IMR-90 (cell line): ENCODE results near the gene SLCO3A1. TPM values are rescaled to one million over a fixed set of nuclear protein-coding genes. Genes with fewer than 3 reads are reported as not detected.

ENCODE experiments used
- ATAC-seq: fragments of 200-7000 bp; cut with Tn5 transposase; 2 replicates; pipeline ENCODE4 v1.9.1; 2020; ENCODE audit warnings: low read depth, mild to moderate bottlenecking, moderate library complexity
- BruUV-seq: library from RNA; stranded (reverse); fragments of 400-500 nt; replicated peaks from 2 replicates; lab custom pipeline; 2021; lab: Mats Ljungman, UMichigan
- CTCF ChIA-PET: fragments of 300-600 bp; formaldehyde crosslinking; extraction: SDS; loops from one replicate; lab custom pipeline; 2021; ENCODE audit warnings: antibody characterized with exemption; lab: Yijun Ruan, JAX
- POLR2A ChIA-PET: fragments of 300-600 bp; sonication (Branson Sonifier 250); formaldehyde crosslinking; loops from one replicate; lab custom pipeline; 2022; ENCODE audit warnings: antibody characterized with exemption; ENCODE audit not compliant: unreplicated experiment; lab: Charles Lee
- DNase-seq: peaks from one replicate; pipeline ENCODE4 v3.0.0; 2013
- H2AFZ ChIP-seq: replicated peaks from 2 replicates; pipeline ENCODE3; 2013; ENCODE audit warnings: low read length, mild to moderate bottlenecking; ENCODE audit not compliant: poor library complexity
- H2AK5ac ChIP-seq: 2 replicates; pipeline ENCODE4 v1.6.1; 2013; ENCODE audit warnings: low read depth, low read length, inconsistent platforms
- H2AK9ac ChIP-seq: replicated peaks from 2 replicates; pipeline ENCODE3; 2013; ENCODE audit warnings: mild to moderate bottlenecking, low read depth, low read length, moderate library complexity; ENCODE audit not compliant: poor library complexity
- H2BK120ac ChIP-seq: 2 replicates; pipeline ENCODE4 v1.6.1; 2013; ENCODE audit warnings: low read depth, low read length, inconsistent platforms
- H2BK15ac ChIP-seq: 3 replicates; pipeline ENCODE4 v1.6.1; 2013; ENCODE audit warnings: low read depth, low read length, inconsistent platforms
- H2BK20ac ChIP-seq: 2 replicates; pipeline ENCODE4 v1.6.1; 2013; ENCODE audit warnings: low read depth, mild to moderate bottlenecking, inconsistent platforms, low read length, moderate library complexity
- H2BK5ac ChIP-seq: 2 replicates; pipeline ENCODE4 v1.6.1; 2013; ENCODE audit warnings: mild to moderate bottlenecking, low read depth, low read length, inconsistent platforms; ENCODE audit not compliant: poor library complexity, severe bottlenecking
- H3K14ac ChIP-seq: replicated peaks from 2 replicates; pipeline ENCODE4 v1.6.1; 2013; ENCODE audit warnings: low read depth, low read length, inconsistent platforms
- H3K18ac ChIP-seq: 2 replicates; pipeline ENCODE4 v1.6.1; 2013; ENCODE audit warnings: low read depth, low read length, control low read depth
- H3K23ac ChIP-seq: 2 replicates; pipeline ENCODE4 v1.6.1; 2013; ENCODE audit warnings: low read depth, low read length, inconsistent platforms
- H3K27ac ChIP-seq: 2 replicates; pipeline ENCODE4 v1.5.1; 2013; ENCODE audit warnings: mild to moderate bottlenecking, control low read depth, low read length; ENCODE audit not compliant: insufficient read depth
- H3K27me3 ChIP-seq: 2 replicates; pipeline ENCODE4 v1.6.1; 2013; ENCODE audit warnings: low read length; ENCODE audit not compliant: control insufficient read depth, insufficient read depth
- H3K36me3 ChIP-seq: 2 replicates; pipeline ENCODE4 v1.6.1; 2013; ENCODE audit warnings: low read length, mixed read lengths; ENCODE audit not compliant: control insufficient read depth, insufficient read depth
- H3K4ac ChIP-seq: 2 replicates; pipeline ENCODE4 v1.6.1; 2013; ENCODE audit warnings: low read depth, low read length, inconsistent platforms
- H3K4me1 ChIP-seq: 2 replicates; pipeline ENCODE4 v1.6.1; 2013; ENCODE audit warnings: low read length, mixed read lengths; ENCODE audit not compliant: control insufficient read depth, insufficient read depth
- H3K4me2 ChIP-seq: 2 replicates; pipeline ENCODE4 v1.6.1; 2013; ENCODE audit warnings: low read depth, mild to moderate bottlenecking, control low read depth, low read length, moderate library complexity
- H3K4me3 ChIP-seq: 2 replicates; pipeline ENCODE4 v1.5.1; 2013; ENCODE audit warnings: low read depth, mild to moderate bottlenecking, control low read depth, low read length, moderate library complexity; ENCODE audit not compliant: insufficient read depth
- H3K56ac ChIP-seq: 2 replicates; pipeline ENCODE4 v1.6.1; 2013; ENCODE audit warnings: low read length, inconsistent platforms; ENCODE audit not compliant: insufficient read depth; ENCODE audit errors: extremely low read depth
- H3K79me1 ChIP-seq, 2 experiments: 2 replicates each; pipeline ENCODE4 v1.6.1; 2013; ENCODE audit warnings: low read length in 2 of 2, inconsistent platforms in 1 of 2, low read depth in 1 of 2
- H3K9ac ChIP-seq: 2 replicates; pipeline ENCODE4 v1.6.1; 2013; ENCODE audit warnings: low read depth, low read length, control low read depth
- H3K9me1 ChIP-seq: 2 replicates; pipeline ENCODE4 v1.6.1; 2013; ENCODE audit warnings: low read length, inconsistent platforms; ENCODE audit not compliant: insufficient read depth
- H3K9me3 ChIP-seq: 2 replicates; pipeline ENCODE4 v1.6.1; 2013; ENCODE audit warnings: low read length; ENCODE audit not compliant: control insufficient read depth, insufficient read depth
- H4K20me1 ChIP-seq: 2 replicates; pipeline ENCODE4 v1.6.1; 2013; ENCODE audit warnings: low read length, inconsistent platforms; ENCODE audit not compliant: insufficient read depth
- H4K5ac ChIP-seq: 2 replicates; pipeline ENCODE4 v1.6.1; 2013; ENCODE audit warnings: mild to moderate bottlenecking, low read depth, low read length, control low read depth
- H4K8ac ChIP-seq, 2 experiments: 2 replicates each; pipeline ENCODE4 v1.6.1; 2013; ENCODE audit warnings: low read depth in 2 of 2, low read length in 2 of 2, control low read depth in 1 of 2, inconsistent platforms in 1 of 2
- H4K91ac ChIP-seq: 2 replicates; pipeline ENCODE4 v1.6.1; 2013; ENCODE audit warnings: low read depth, low read length, inconsistent platforms; ENCODE audit not compliant: insufficient read depth
- BHLHE40 ChIP-seq: fragments of 150-350 bp; IDR thresholded peaks from 2 replicates; pipeline ENCODE4 v1.6.1; 2016; ENCODE audit warnings: mild to moderate bottlenecking, low read depth, low read length
- CEBPB ChIP-seq: IDR thresholded peaks from 2 replicates; pipeline ENCODE4 v1.6.1; 2012; ENCODE audit warnings: low read depth, low read length, improper control_type of control experiment
- CHD1 ChIP-seq: IDR thresholded peaks from 2 replicates; pipeline ENCODE4 v1.6.1; 2012; ENCODE audit warnings: low read depth, low read length, improper control_type of control experiment
- CTCF ChIP-seq: conservative IDR thresholded peaks from 2 replicates; pipeline ENCODE4 v1.5.1; 2012; ENCODE audit warnings: mild to moderate bottlenecking, low read depth, low read length, improper control_type of control experiment
- ELK1 ChIP-seq: fragments of 150-350 bp; IDR thresholded peaks from 2 replicates; pipeline ENCODE4 v1.6.1; 2016; ENCODE audit warnings: low read depth, mild to moderate bottlenecking, low read length, moderate library complexity, borderline replicate concordance
- FOS ChIP-seq: fragments of 150-350 bp; IDR thresholded peaks from 2 replicates; pipeline ENCODE4 v1.6.1; 2016; ENCODE audit warnings: low read depth, low read length
- MAFK ChIP-seq: IDR thresholded peaks from 2 replicates; pipeline ENCODE4 v1.6.1; 2012; ENCODE audit warnings: low read depth, low read length, improper control_type of control experiment
- MAZ ChIP-seq: IDR thresholded peaks from 2 replicates; pipeline ENCODE4 v1.6.1; 2012; ENCODE audit warnings: low read depth, mild to moderate bottlenecking, low read length, improper control_type of control experiment, moderate library complexity, borderline replicate concordance
- MXI1 ChIP-seq: IDR thresholded peaks from 2 replicates; pipeline ENCODE4 v1.6.1; 2012; ENCODE audit warnings: low read depth, mild to moderate bottlenecking, low read length, moderate library complexity, borderline replicate concordance
- NFE2L2 ChIP-seq: fragments of 150-350 bp; IDR thresholded peaks from 2 replicates; pipeline ENCODE4 v1.6.1; 2016; ENCODE audit warnings: low read depth, mild to moderate bottlenecking, low read length
- POLR2A ChIP-seq: IDR thresholded peaks from 2 replicates; pipeline ENCODE4 v1.6.1; 2012; ENCODE audit warnings: mild to moderate bottlenecking, low read depth, low read length
- RAD21 ChIP-seq: IDR thresholded peaks from 2 replicates; pipeline ENCODE4 v1.6.1; 2012; ENCODE audit warnings: low read length, improper control_type of control experiment
- RCOR1 ChIP-seq: IDR thresholded peaks from 2 replicates; pipeline ENCODE4 v1.6.1; 2012; ENCODE audit warnings: mild to moderate bottlenecking, low read length, improper control_type of control experiment; ENCODE audit not compliant: insufficient replicate concordance
- RFX5 ChIP-seq: IDR thresholded peaks from 2 replicates; pipeline ENCODE4 v1.8.0; 2012; ENCODE audit warnings: low read depth, mild to moderate bottlenecking, low read length, moderate library complexity
- SMC3 ChIP-seq: fragments of 150-350 bp; IDR thresholded peaks from 2 replicates; pipeline ENCODE4 v1.6.1; 2016; ENCODE audit warnings: low read depth, mild to moderate bottlenecking, antibody characterized with exemption, low read length, moderate library complexity
- USF2 ChIP-seq: fragments of 150-350 bp; IDR thresholded peaks from 2 replicates; pipeline ENCODE4 v1.6.1; 2017; ENCODE audit warnings: mild to moderate bottlenecking, antibody characterized with exemption, low read length, low read depth
- WGBS, 2 experiments: methylation state at CpG; one replicate each; pipeline versions ENCODE4 v1.1.5 to v1.1.7; 2013; ENCODE audit warnings: missing lambda C conversion rate in 2 of 2; ENCODE audit not compliant: insufficient read length in 1 of 2; ENCODE audit errors: extremely low coverage in 2 of 2; 5-methylcytosine and 5-hydroxymethylcytosine counted together
- dilution Hi-C: fragments of 300-500 bp; cut with HindIII; formaldehyde crosslinking; loops from one replicate; pipeline ENCODE4 v1.14.3; 2018; ENCODE audit warnings: low sequenced_read_pairs; ENCODE audit not compliant: unreplicated experiment
- in situ Hi-C: fragments of 300-500 bp; cut with MboI; formaldehyde crosslinking; loops from 3 replicates; pipeline ENCODE4 v1.14.3; 2019; ENCODE audit warnings: low sequenced_read_pairs, inconsistent platforms, mixed read lengths
- intact Hi-C: fragments of 100-400 bp; cut with micrococcal nuclease; formaldehyde crosslinking; loops from 2 replicates; pipeline ENCODE4 v1.10.0; 2022
- polyA plus RNA-seq, 3 experiments: library from polyadenylated mRNA; depleted of rRNA; stranded (reverse); fragments of >200 nt; gene quantifications; 2 replicates each; pipeline ENCODE4 v1.2.3, GENCODE V29; 2012; ENCODE audit warnings: low replicate concordance in 1 of 3
- total RNA-seq: library from RNA; depleted of rRNA; stranded (reverse); fragments of >200 nt; gene quantifications from 2 replicates; pipeline ENCODE4 v1.2.3, GENCODE V29; 2012

Gene SLCO3A1
- total and polyA plus RNA-seq, 2 of the 4 experiments (the other 2 are of a cell fraction): 4.7 to 8.1 TPM

- Histone ChIP-seq H3K18ac (no peak overlapping the region), H2BK15ac (no peak overlapping the region), H4K8ac (no peak overlapping the region), H3K4ac (no peak overlapping the region), H3K4me1 (no peaks in the 10 kb centered on the region), H3K79me1 (no peaks in the 10 kb centered on the region), H3K9ac (no peak overlapping the region), H3K14ac (no peak overlapping the region), H3K27ac (no peak overlapping the region), H2AK9ac (no peak overlapping the region), H4K91ac (no peak overlapping the region), H2BK5ac (no peak overlapping the region), H3K27me3 (no peaks in the 10 kb centered on the region; the same call in 1 of the 2 replicates), H3K9me1 (no peaks in the 10 kb centered on the region), H2AK5ac (no peak overlapping the region), H3K4me2 (no peak overlapping the region), H4K5ac (no peak overlapping the region), H2BK20ac (no peak overlapping the region), H3K4me3 (no peak overlapping the region), H3K56ac (no peak overlapping the region), H2AFZ (no peak overlapping the region), H2BK120ac (no peak overlapping the region), H3K36me3 (no peaks in the 10 kb centered on the region), H4K20me1 (no peaks in the 10 kb centered on the region), H3K9me3 (no peaks in the 10 kb centered on the region), H3K23ac (no peak overlapping the region)
- 70% methylated on average over 2 of the region's 10 CpGs; no CpG with 5 or more reads in 1 of the 2 experiments for WGBS, 2 experiments
- no TSS peak for BruUV-seq
- DNase-seq (no peak), ATAC-seq (no peak)
- dilution Hi-C loops: no loop called here
- intact Hi-C loops: no loop called here
- CTCF ChIA-PET: no interaction called here
- TF ChIP-seq CEBPB: no peak
- no peak for TF ChIP-seq MAZ
- no peak for TF ChIP-seq BHLHE40
- no peak for TF ChIP-seq POLR2A
- TF ChIP-seq MXI1: no peak
- TF ChIP-seq SMC3: no peak
- no peak for TF ChIP-seq MAFK
- no peak for TF ChIP-seq RCOR1
- TF ChIP-seq CTCF: no peak
- no peak for TF ChIP-seq CHD1
- TF ChIP-seq ELK1: no peak
- no peak for TF ChIP-seq FOS
- TF ChIP-seq RFX5: no peak
- TF ChIP-seq USF2: no peak
- no peak for TF ChIP-seq NFE2L2
- no peak for TF ChIP-seq RAD21
- in situ Hi-C loops: no loop called here
- POLR2A ChIA-PET: no interaction called here
These were observed 252.1 kb downstream of the SLCO3A1 start for GRCh38 chr15:92105611-92106010.
